ENCODE results near the gene PDE6A.

The PDE6A gene

DNA sequence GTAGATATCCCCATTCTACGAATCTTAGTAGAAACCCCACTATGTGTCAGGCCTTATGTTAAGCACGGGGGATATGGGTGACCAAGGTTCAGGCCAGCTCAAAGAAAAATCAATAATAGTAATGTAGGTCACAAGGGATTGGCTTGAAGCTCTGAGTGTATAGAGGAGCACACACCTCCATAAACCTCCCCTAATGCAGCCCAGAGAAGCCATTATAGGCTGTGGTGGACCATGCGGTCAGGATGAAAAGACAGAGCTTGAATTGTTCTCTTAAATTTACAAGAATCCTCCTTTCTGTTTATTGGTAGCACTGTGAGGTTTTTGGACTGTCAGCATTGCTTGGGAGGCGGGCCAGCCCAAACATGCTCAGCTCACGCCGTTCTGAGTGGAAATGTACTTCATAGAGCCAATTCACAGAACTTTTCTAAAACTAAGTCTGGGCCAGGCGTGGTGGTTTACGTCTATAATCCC lies 9.1 kb downstream of the PDE6A start:
- no peak for DNase-seq (ENCODE audit: low read depth in 1 of 2, low spot score in 1 of 2)
- H3K4me3 ChIP-seq (replicated peaks; ENCODE audit: insufficient read depth, low read length): no peak overlapping the region
- no peak for TF ChIP-seq SPI1 (IDR thresholded peaks at IDR 0.05; ENCODE audit: borderline replicate concordance, low read depth)
- TF ChIP-seq GABPA (IDR thresholded peaks at IDR 0.05; ENCODE audit: low read depth): no peak
- TF ChIP-seq, protein P1, sequence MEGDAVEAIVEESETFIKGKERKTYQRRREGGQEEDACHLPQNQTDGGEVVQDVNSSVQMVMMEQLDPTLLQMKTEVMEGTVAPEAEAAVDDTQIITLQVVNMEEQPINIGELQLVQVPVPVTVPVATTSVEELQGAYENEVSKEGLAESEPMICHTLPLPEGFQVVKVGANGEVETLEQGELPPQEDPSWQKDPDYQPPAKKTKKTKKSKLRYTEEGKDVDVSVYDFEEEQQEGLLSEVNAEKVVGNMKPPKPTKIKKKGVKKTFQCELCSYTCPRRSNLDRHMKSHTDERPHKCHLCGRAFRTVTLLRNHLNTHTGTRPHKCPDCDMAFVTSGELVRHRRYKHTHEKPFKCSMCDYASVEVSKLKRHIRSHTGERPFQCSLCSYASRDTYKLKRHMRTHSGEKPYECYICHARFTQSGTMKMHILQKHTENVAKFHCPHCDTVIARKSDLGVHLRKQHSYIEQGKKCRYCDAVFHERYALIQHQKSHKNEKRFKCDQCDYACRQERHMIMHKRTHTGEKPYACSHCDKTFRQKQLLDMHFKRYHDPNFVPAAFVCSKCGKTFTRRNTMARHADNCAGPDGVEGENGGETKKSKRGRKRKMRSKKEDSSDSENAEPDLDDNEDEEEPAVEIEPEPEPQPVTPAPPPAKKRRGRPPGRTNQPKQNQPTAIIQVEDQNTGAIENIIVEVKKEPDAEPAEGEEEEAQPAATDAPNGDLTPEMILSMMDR (IDR thresholded peaks at IDR 0.05; ENCODE audit: insufficient read depth, low read length): no peak
- TF ChIP-seq, protein P2, sequence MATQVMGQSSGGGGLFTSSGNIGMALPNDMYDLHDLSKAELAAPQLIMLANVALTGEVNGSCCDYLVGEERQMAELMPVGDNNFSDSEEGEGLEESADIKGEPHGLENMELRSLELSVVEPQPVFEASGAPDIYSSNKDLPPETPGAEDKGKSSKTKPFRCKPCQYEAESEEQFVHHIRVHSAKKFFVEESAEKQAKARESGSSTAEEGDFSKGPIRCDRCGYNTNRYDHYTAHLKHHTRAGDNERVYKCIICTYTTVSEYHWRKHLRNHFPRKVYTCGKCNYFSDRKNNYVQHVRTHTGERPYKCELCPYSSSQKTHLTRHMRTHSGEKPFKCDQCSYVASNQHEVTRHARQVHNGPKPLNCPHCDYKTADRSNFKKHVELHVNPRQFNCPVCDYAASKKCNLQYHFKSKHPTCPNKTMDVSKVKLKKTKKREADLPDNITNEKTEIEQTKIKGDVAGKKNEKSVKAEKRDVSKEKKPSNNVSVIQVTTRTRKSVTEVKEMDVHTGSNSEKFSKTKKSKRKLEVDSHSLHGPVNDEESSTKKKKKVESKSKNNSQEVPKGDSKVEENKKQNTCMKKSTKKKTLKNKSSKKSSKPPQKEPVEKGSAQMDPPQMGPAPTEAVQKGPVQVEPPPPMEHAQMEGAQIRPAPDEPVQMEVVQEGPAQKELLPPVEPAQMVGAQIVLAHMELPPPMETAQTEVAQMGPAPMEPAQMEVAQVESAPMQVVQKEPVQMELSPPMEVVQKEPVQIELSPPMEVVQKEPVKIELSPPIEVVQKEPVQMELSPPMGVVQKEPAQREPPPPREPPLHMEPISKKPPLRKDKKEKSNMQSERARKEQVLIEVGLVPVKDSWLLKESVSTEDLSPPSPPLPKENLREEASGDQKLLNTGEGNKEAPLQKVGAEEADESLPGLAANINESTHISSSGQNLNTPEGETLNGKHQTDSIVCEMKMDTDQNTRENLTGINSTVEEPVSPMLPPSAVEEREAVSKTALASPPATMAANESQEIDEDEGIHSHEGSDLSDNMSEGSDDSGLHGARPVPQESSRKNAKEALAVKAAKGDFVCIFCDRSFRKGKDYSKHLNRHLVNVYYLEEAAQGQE (IDR thresholded peaks at IDR 0.05; ENCODE audit: insufficient replicate concordance, low read depth): no peak
- no peak for TF ChIP-seq POLR2AphosphoS5 (IDR thresholded peaks at IDR 0.05; ENCODE audit: low read depth)

DNA sequence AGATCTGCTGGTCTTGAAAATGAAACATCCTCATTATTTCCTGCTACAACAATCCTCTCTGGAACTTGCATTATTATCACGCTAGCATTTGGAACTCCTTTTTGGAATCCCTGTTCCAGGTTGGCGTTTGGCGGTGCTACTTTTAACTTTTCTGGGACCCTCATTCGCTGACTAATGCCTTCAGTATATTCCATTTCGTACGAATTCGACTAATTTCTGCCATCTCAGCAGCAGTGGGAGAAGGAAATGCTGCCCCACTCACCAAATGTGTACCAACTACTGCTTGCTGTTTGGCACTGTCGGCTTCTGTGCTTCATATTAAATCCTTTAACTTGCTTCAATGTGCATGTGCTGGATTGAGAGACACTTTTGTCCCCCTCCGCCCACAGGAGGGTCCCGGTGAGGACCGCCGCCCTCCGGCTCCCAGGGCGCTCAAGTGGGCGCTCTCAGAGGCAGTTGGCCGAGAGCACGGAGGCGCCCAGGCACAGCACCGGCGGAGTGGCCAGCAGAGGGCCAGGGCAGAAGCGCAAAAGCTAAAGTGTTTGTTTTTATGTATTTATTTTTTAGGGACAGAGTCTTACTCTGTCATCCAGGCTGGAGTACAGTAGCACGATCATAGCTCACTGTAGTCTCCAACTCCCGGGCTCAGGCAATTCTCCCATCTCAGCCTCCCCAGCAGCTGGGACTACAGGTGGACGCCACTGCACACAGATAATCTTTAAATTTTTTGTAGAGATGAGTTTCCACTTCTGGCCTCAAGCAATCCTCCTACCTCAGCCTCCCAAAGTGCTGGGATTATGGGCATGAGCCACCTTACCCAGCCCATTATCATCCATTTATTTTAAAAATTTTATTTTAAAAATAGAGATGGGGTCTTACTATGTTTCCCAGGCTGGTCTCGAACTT lies 11.9 kb downstream of the PDE6A start:
- Histone ChIP-seq H3K27me3 (ENCODE audit: insufficient read depth, poor library complexity, severe bottlenecking) (no peaks in the 10 kb centered on the region), H3K4me3 (replicated peaks; ENCODE audit: insufficient read depth, low read length) (no peak overlapping the region), H3K27ac (replicated peaks) (no peak overlapping the region)
- TF ChIP-seq, protein P1 (IDR thresholded peaks at IDR 0.05; ENCODE audit: insufficient read depth, low read length): no peak
- TF ChIP-seq SPI1 (IDR thresholded peaks at IDR 0.05; ENCODE audit: borderline replicate concordance, low read depth): no peak
- TF ChIP-seq, protein P2 (IDR thresholded peaks at IDR 0.05; ENCODE audit: insufficient replicate concordance, low read depth): no peak
- DNase-seq (ENCODE audit: low read depth in 1 of 2, low spot score in 1 of 2): no peak

More for the DNA sequence above, 9.1 kb downstream of the PDE6A start:
- no peak overlapping the region for H3K27ac ChIP-seq (replicated peaks)
- no peaks in the 10 kb centered on the region for H3K27me3 ChIP-seq (ENCODE audit: insufficient read depth, poor library complexity, severe bottlenecking)

DNA sequence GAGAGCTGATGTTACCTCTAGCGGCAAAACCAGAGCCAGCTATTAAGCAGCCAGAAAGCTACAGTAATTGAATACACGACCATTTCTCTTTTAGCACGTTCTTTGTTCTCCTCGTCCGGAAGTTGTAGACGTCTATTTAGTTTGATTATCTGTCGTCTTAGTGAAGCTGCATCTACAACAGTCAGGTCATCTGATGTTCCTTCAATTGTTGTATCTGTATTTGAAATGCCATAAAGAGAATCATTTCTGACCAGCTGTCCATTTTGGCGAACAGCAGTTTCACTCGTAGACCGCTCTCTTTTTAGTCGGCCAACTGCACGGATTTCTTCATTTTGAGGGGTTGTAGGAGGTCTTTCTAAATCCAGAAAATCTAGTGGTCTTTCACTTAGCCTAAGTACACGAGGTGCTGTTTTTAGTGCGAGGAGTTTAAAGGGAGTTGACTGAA lies 12.6 kb downstream of the PDE6A start:
- Histone ChIP-seq H3K27ac (replicated peaks) (no peak overlapping the region), H3K27me3 (ENCODE audit: insufficient read depth, poor library complexity, severe bottlenecking) (no peaks in the 10 kb centered on the region), H3K4me3 (replicated peaks; ENCODE audit: insufficient read depth, low read length) (no peak overlapping the region)
- TF ChIP-seq, protein P1 (IDR thresholded peaks at IDR 0.05; ENCODE audit: insufficient read depth, low read length): no peak
- no peak for DNase-seq (ENCODE audit: low read depth in 1 of 2, low spot score in 1 of 2)

All from HL-60 (cell line).